ENCODE results near the gene AVEN.

The AVEN gene

DNA sequence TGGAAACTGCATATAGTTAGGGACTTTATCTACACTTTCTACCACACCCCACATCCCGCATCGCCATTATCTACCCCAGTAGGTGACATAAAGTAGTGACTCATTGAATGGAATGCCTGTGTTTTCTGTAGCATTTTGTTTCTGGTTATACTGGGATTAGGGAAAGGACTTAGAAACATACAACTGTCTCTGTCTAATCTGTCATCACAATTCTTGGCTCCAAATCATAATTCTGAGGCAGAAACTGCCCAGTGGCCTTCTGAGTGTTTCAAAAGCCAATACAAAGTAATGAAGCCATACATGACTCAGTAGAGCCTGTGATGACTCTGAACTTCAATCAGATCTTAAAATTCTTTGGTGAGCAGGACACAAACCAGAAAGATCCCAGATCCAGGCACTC is 186.4 kb downstream of the AVEN start:
- no peak for DNase-seq (ENCODE audit: insufficient read length, low spot score)
- TF ChIP-seq, protein P1, sequence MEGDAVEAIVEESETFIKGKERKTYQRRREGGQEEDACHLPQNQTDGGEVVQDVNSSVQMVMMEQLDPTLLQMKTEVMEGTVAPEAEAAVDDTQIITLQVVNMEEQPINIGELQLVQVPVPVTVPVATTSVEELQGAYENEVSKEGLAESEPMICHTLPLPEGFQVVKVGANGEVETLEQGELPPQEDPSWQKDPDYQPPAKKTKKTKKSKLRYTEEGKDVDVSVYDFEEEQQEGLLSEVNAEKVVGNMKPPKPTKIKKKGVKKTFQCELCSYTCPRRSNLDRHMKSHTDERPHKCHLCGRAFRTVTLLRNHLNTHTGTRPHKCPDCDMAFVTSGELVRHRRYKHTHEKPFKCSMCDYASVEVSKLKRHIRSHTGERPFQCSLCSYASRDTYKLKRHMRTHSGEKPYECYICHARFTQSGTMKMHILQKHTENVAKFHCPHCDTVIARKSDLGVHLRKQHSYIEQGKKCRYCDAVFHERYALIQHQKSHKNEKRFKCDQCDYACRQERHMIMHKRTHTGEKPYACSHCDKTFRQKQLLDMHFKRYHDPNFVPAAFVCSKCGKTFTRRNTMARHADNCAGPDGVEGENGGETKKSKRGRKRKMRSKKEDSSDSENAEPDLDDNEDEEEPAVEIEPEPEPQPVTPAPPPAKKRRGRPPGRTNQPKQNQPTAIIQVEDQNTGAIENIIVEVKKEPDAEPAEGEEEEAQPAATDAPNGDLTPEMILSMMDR (IDR thresholded peaks at IDR 0.05; ENCODE audit: insufficient read depth, missing control alignments): no peak
- FAIRE-seq: no peak

DNA sequence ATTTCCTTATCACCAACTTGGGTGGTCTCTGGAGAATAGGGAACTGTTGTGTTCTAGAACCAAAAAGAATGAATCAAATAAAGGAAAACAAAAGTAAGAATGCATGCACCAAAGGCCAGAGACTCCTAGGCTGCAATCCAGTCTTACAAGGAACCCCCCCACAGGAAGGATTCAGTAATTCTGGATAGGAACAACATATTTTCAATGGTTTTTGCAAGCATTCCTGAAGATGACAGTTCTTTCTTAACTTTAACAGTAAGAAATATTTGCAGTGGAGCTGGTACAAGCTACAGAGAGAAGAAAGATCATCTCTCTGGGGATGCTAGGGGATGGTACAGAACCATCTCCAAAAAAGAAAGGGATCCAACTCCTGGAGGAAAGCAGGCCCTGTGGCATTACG is 186.9 kb downstream of the AVEN start:
- TF ChIP-seq, protein P1 (IDR thresholded peaks at IDR 0.05; ENCODE audit: insufficient read depth, missing control alignments): no peak
- FAIRE-seq (no peak), DNase-seq (ENCODE audit: insufficient read length, low spot score) (no peak)

DNA sequence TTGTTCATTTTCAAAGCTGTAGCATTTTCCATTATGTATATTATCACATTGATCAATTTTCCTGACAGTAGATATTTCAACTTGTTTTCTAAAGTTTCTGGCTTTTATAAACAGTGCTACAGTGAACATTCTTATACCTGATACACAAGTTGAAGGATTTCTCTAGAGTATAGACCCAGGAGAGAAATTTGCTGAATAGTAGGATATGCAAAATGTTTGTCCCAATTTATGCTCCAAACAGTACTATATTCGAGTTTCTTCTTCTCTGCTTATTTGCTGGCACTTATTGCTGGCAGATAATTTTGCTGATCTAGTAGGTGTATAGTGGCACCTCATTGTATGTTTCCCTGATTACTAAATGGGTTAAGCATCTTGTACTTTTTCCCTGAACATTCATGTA is 187.9 kb downstream of the AVEN start:
- FAIRE-seq (no peak), DNase-seq (ENCODE audit: insufficient read length, low spot score) (no peak)
- TF ChIP-seq, protein P1 (IDR thresholded peaks at IDR 0.05; ENCODE audit: insufficient read depth, missing control alignments): no peak

DNA sequence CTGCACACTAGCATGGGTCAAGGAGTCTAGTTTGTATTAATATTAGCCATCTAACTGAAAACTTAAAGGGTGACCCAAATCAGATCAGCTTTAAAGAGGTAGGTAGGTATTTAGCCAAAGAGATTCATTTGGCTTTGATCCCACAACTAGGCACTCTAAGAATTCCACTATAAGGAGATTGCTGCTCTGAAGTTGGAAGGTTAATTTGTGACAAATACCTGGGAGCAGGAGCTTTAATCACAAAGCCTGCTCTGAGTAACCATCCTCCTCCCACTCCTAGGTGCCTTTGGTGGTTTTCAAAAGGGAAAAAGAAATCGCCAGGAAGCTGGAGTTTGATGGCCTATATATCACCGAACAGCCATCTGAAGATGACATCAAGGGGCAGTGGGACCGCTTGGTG is 191.0 kb downstream of the AVEN start:
- no peak for DNase-seq (ENCODE audit: insufficient read length, low spot score)
- no peak for FAIRE-seq
- TF ChIP-seq, protein P1 (IDR thresholded peaks at IDR 0.05; ENCODE audit: insufficient read depth, missing control alignments): no peak

DNA sequence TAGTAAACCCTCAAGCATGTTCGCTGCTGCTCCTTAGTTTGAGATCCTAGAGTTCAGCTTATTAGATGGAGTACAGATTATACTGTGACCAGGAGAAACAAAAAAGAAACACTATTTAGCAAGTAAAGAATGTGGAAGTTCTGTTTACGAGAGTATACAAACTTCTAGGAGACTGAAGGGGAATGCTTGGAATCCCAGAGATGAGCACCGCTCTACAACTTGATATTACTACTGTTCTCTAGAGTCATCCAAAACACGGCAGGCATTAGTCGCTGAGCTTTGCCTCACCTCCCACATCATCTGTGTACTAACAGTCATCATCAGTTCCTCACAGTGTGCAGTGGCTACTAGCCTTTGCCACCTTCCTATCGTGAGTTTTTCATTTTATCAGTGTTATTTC is 192.1 kb downstream of the AVEN start:
- TF ChIP-seq, protein P1 (IDR thresholded peaks at IDR 0.05; ENCODE audit: insufficient read depth, missing control alignments): no peak

DNA sequence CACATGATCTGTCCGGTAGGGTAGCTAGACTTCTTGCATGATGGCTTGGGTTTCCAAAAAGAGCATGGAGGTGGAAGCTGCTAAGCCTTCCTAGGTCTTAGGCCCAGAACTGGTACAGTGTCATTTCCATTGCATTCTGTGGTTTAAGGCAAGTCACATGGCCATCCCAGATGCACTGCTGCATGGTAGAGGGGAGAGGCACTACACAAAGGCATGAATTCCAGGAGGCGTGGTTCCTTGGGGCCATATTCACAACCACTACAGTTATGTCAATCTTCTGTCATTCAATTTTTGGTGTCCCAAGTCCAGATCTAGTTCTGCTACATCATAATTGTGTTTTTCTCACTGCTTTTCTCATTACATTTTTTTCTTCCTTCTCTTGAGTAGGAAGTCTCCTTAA is 192.9 kb downstream of the AVEN start:
- TF ChIP-seq, protein P1 (IDR thresholded peaks at IDR 0.05; ENCODE audit: insufficient read depth, missing control alignments): no peak
- DNase-seq (ENCODE audit: insufficient read length, low spot score): no peak
- FAIRE-seq: no peak

More for the DNA sequence above, 192.1 kb downstream of the AVEN start:
- no peak for FAIRE-seq
- DNase-seq (ENCODE audit: insufficient read length, low spot score): no peak

DNA sequence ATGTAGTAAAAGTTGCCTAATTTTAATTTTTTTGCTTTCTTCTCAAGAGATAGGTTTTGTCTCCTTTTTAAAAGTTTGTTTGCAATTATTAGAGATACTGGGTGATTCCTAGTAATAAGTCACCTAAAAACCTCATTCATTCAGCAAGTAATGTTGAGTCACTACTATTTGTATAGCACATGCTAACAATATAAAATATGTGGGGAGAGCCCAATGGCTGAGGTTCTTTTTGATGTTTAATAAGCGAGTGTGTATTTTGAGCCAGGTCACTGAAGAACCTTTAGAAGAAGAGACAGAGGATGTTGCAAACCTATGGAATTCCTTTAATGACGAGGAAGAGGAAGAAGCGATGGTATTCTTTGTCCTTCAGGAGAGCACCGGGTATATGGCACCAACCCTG is 194.4 kb downstream of the AVEN start:
- DNase-seq (ENCODE audit: insufficient read length, low spot score) (no peak), FAIRE-seq (no peak)

More for the DNA sequence above, 194.4 kb downstream of the AVEN start:
- TF ChIP-seq, protein P1 (IDR thresholded peaks at IDR 0.05; ENCODE audit: insufficient read depth, missing control alignments): no peak

All from D721Med (cell line).